Upper lobe of left lung (tissue), 4 donors: ENCODE results near the gene SRGAP3.

Experiments
- EP300 ChIP-seq, 4 donors: sonication (generic); formaldehyde crosslinking; IDR thresholded peaks; one replicate each; pipeline ENCODE4 v1.5.1; 2017; ENCODE audit warnings: antibody characterized with exemption in 4 of 4, control low read depth in 2 of 4
- POLR2AphosphoS5 ChIP-seq, 2 donors: sonication (generic); formaldehyde crosslinking; IDR thresholded peaks; one replicate each; pipeline ENCODE4 v1.5.1; 2017; ENCODE audit warnings: antibody characterized with exemption in 2 of 2
- TF ChIP-seq, protein P1 (sequence below), 6 experiments: fragments of 450-650 bp in 4 of 6; fragments of 200-600 bp in 2 of 6; sonication (generic) in 2 of 6; IDR thresholded peaks; one replicate each; pipeline ENCODE4 v1.5.1; 2016 to 2019; ENCODE audit warnings: antibody characterized with exemption in 6 of 6

DNA sequence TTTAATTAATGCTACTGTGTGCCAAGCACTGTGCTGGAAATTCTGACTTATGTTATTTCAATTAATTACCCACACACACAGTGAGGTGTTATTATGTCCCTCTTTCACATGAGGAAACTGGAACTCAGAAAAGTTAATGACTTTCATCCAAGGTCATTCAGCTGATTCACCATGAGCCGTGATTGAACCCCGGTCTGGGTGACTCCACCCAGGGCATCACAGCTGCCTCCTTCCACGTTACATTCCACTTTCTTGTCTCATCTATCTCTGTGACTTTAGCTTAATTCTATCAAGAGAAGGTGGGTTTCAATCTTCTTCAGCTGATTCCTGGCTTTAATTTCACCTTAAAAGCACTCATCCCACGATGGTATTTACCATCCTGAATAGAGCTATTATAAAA lies 16.3 kb downstream of the SRGAP3 start:
- TF ChIP-seq EP300 (IDR thresholded peaks at IDR 0.05) (no peak), POLR2AphosphoS5 (IDR thresholded peaks at IDR 0.05) (no peak)
- TF ChIP-seq, protein P1, sequence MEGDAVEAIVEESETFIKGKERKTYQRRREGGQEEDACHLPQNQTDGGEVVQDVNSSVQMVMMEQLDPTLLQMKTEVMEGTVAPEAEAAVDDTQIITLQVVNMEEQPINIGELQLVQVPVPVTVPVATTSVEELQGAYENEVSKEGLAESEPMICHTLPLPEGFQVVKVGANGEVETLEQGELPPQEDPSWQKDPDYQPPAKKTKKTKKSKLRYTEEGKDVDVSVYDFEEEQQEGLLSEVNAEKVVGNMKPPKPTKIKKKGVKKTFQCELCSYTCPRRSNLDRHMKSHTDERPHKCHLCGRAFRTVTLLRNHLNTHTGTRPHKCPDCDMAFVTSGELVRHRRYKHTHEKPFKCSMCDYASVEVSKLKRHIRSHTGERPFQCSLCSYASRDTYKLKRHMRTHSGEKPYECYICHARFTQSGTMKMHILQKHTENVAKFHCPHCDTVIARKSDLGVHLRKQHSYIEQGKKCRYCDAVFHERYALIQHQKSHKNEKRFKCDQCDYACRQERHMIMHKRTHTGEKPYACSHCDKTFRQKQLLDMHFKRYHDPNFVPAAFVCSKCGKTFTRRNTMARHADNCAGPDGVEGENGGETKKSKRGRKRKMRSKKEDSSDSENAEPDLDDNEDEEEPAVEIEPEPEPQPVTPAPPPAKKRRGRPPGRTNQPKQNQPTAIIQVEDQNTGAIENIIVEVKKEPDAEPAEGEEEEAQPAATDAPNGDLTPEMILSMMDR (IDR thresholded peaks at IDR 0.05): no peak
